ENCODE data around the gene RPIA. TPM values are rescaled to one million over a fixed set of nuclear protein-coding genes. Genes with fewer than 3 reads are reported as not detected.
A peak's percentile ranks its signal among the peaks of the same experiment; 100 is the strongest.

RPIA gene
- total RNA-seq, 5 donors from 2014 or later (not counting 1 experiment from before 2014, with no cell fraction given): 23.6 to 30.3 (median 24.0) TPM

GRCh38 chr2:88720399-88720798, 28.9 kb downstream of the RPIA start:
- CTCF ChIA-PET: no interaction called here
- peaks cover 34% of the 10 kb centered on the region for H3K36me3 Mint-ChIP-seq
- POLR2A ChIA-PET: no interaction called here
- ATAC-seq (replicated peaks in 1 of 4) (no peak), DNase-seq (no peak)
- peaks cover 0 to 7% (median 3%) of the 10 kb centered on the region in 3 donors for H3K9me3 Mint-ChIP-seq
- H3K27me3 Mint-ChIP-seq: no peaks in the 10 kb centered on the region
- Histone ChIP-seq H3K4me3 (ENCODE audit: control insufficient read depth in 1 of 2, extremely low read depth in 1 of 2, low read length in 1 of 2) (no peak overlapping the region), H3K9me3 (peaks cover 3% of the 10 kb centered on the region), H3K4me1 (ENCODE audit: control insufficient read depth in 1 of 2, extremely low read depth in 1 of 2, insufficient read depth in 2 of 2, low read length in 2 of 2) (no peaks in the 10 kb centered on the region), H3K27ac (ENCODE audit: low read length) (no peak overlapping the region), H3K27me3 (replicated peaks in 1 of 2; ENCODE audit: control insufficient read depth in 2 of 2, extremely low read depth in 1 of 2, insufficient read depth in 2 of 2, low read length in 1 of 2) (no peaks in the 10 kb centered on the region), H3K36me3 (ENCODE audit: control insufficient read depth in 2 of 2, extremely low read depth in 1 of 2, insufficient read depth in 1 of 2, low read length in 1 of 2) (no peaks in the 10 kb centered on the region)
- no peak overlapping the region for H3K27ac Mint-ChIP-seq
- peaks cover 10 to 18% (median 12%) of the 10 kb centered on the region in 3 donors for H3K4me1 Mint-ChIP-seq
- no peak overlapping the region for H3K4me3 Mint-ChIP-seq

- ChIA-PET CTCF (interaction anchor here in 1 of 2 donors (0.7 kb wide), 1 partner anchor 15 kb away, joined by 5 read pairs; no protein-coding TSS in a partner anchor), POLR2A (no interaction called here)
- DNase-seq (no peak), ATAC-seq (replicated peaks in 1 of 4) (no peak)
- Histone ChIP-seq H3K27ac (ENCODE audit: low read length) (no peak overlapping the region), H3K4me1 (ENCODE audit: control insufficient read depth in 1 of 2, extremely low read depth in 1 of 2, insufficient read depth in 2 of 2, low read length in 2 of 2) (no peaks in the 10 kb centered on the region), H3K4me3 (ENCODE audit: control insufficient read depth in 1 of 2, extremely low read depth in 1 of 2, low read length in 1 of 2) (no peak overlapping the region), H3K9me3 (peaks cover 3% of the 10 kb centered on the region), H3K36me3 (ENCODE audit: control insufficient read depth in 2 of 2, extremely low read depth in 1 of 2, insufficient read depth in 1 of 2, low read length in 1 of 2) (no peaks in the 10 kb centered on the region), H3K27me3 (replicated peaks in 1 of 2; ENCODE audit: control insufficient read depth in 2 of 2, extremely low read depth in 1 of 2, insufficient read depth in 2 of 2, low read length in 1 of 2) (no peaks in the 10 kb centered on the region)
- no peak overlapping the region for H3K27ac Mint-ChIP-seq
- peaks cover 0 to 7% (median 3%) of the 10 kb centered on the region in 3 donors for H3K9me3 Mint-ChIP-seq
- H3K4me1 Mint-ChIP-seq: peaks cover 17 to 19% (median 18%) of the 10 kb centered on the region in 3 donors
- H3K27me3 Mint-ChIP-seq: no peaks in the 10 kb centered on the region
- WGBS (ENCODE audit: insufficient coverage): no CpG with 5 or more reads among the region's 2 CpGs
- H3K4me3 Mint-ChIP-seq: no peak overlapping the region
- H3K36me3 Mint-ChIP-seq: peaks cover 26% of the 10 kb centered on the region
Measured at GRCh38 chr2:88721268-88721667, 29.8 kb downstream of the RPIA start.

GRCh38 chr2:88724643-88725332, 33.3 kb downstream of the RPIA start:
- WGBS (ENCODE audit: insufficient coverage): 87% methylated on average over 3 of the region's 4 CpGs
- H3K27me3 Mint-ChIP-seq: no peaks in the 10 kb centered on the region
- H3K27ac Mint-ChIP-seq: no peak overlapping the region
- ATAC-seq (replicated peaks in 1 of 4): no peak
- peaks cover 24 to 40% (median 30%) of the 10 kb centered on the region in 3 donors for H3K4me1 Mint-ChIP-seq
- Histone ChIP-seq H3K4me1 (ENCODE audit: control insufficient read depth in 1 of 2, extremely low read depth in 1 of 2, insufficient read depth in 2 of 2, low read length in 2 of 2) (peaks cover 0 to 3% of the 10 kb centered on the region in 2 experiments), H3K27ac (ENCODE audit: low read length) (no peak overlapping the region), H3K36me3 (ENCODE audit: control insufficient read depth in 2 of 2, extremely low read depth in 1 of 2, insufficient read depth in 1 of 2, low read length in 1 of 2) (peaks cover 0 to 8% of the 10 kb centered on the region in 2 donors), H3K27me3 (replicated peaks in 1 of 2; ENCODE audit: control insufficient read depth in 2 of 2, extremely low read depth in 1 of 2, insufficient read depth in 2 of 2, low read length in 1 of 2) (no peaks in the 10 kb centered on the region), H3K9me3 (no peaks in the 10 kb centered on the region), H3K4me3 (ENCODE audit: control insufficient read depth in 1 of 2, extremely low read depth in 1 of 2, low read length in 1 of 2) (no peak overlapping the region)
- H3K4me3 Mint-ChIP-seq: no peak overlapping the region
- POLR2A ChIA-PET: no interaction called here
- H3K9me3 Mint-ChIP-seq: no peaks in the 10 kb centered on the region
- H3K36me3 Mint-ChIP-seq: peaks cover 21% of the 10 kb centered on the region
- CTCF ChIA-PET: no interaction called here
- DNase-seq: no peak

- ChIA-PET CTCF (interaction anchor here in 1 of 2 donors (1.4 kb wide), 1 partner anchor 9 kb away, joined by 3 read pairs; no protein-coding TSS in a partner anchor), POLR2A (interaction anchor here in 1 of 2 donors (1.1 kb wide), 1 partner anchor 19 kb away, joined by 3 read pairs; no protein-coding TSS in a partner anchor)
- Mint-ChIP-seq H3K4me1 (peaks cover 13 to 28% (median 26%) of the 10 kb centered on the region in 3 donors), H3K27ac (no peak overlapping the region), H3K9me3 (no peaks in the 10 kb centered on the region), H3K27me3 (no peaks in the 10 kb centered on the region), H3K4me3 (no peak overlapping the region), H3K36me3 (peaks cover 11% of the 10 kb centered on the region)
- Histone ChIP-seq H3K36me3 (ENCODE audit: control insufficient read depth in 2 of 2, extremely low read depth in 1 of 2, insufficient read depth in 1 of 2, low read length in 1 of 2) (peaks cover 0 to 8% of the 10 kb centered on the region in 2 donors), H3K4me3 (ENCODE audit: control insufficient read depth in 1 of 2, extremely low read depth in 1 of 2, low read length in 1 of 2) (no peak overlapping the region), H3K27ac (ENCODE audit: low read length) (no peak overlapping the region), H3K27me3 (replicated peaks in 1 of 2; ENCODE audit: control insufficient read depth in 2 of 2, extremely low read depth in 1 of 2, insufficient read depth in 2 of 2, low read length in 1 of 2) (no peaks in the 10 kb centered on the region), H3K4me1 (ENCODE audit: control insufficient read depth in 1 of 2, extremely low read depth in 1 of 2, insufficient read depth in 2 of 2, low read length in 2 of 2) (peaks cover 0 to 3% of the 10 kb centered on the region in 2 experiments), H3K9me3 (no peaks in the 10 kb centered on the region)
- DNase-seq (no peak), ATAC-seq (replicated peaks in 1 of 4) (no peak)
- WGBS (ENCODE audit: insufficient coverage): 87% methylated on average over 5 of the region's 8 CpGs
Measured at GRCh38 chr2:88729061-88729745, 37.7 kb downstream of the RPIA start.

GRCh38 chr2:88733155-88733902, 41.9 kb downstream of the RPIA start:
- H3K27me3 ChIP-seq (replicated peaks in 1 of 2; ENCODE audit: control insufficient read depth in 2 of 2, extremely low read depth in 1 of 2, insufficient read depth in 2 of 2, low read length in 1 of 2): no peaks in the 10 kb centered on the region
- no peak for ATAC-seq (replicated peaks in 1 of 4)
- no peak overlapping the region for H3K4me3 ChIP-seq (ENCODE audit: control insufficient read depth in 1 of 2, extremely low read depth in 1 of 2, low read length in 1 of 2)
- peaks cover 0 to 3% of the 10 kb centered on the region in 2 experiments for H3K4me1 ChIP-seq (ENCODE audit: control insufficient read depth in 1 of 2, extremely low read depth in 1 of 2, insufficient read depth in 2 of 2, low read length in 2 of 2)
- ChIA-PET CTCF (no interaction called here), POLR2A (no interaction called here)
- Mint-ChIP-seq H3K27me3 (no peaks in the 10 kb centered on the region), H3K9me3 (no peaks in the 10 kb centered on the region), H3K36me3 (peaks cover 36% of the 10 kb centered on the region), H3K27ac (peak overlapping the region; percentile 2 to 56), H3K4me3 (no peak overlapping the region), H3K4me1 (peaks cover 4 to 17% (median 10%) of the 10 kb centered on the region in 3 donors)
- DNase-seq: no peak
- H3K27ac ChIP-seq (ENCODE audit: low read length): no peak overlapping the region
- WGBS (ENCODE audit: insufficient coverage): 100% methylated on average over 3 of the region's 4 CpGs
- H3K36me3 ChIP-seq (ENCODE audit: control insufficient read depth in 2 of 2, extremely low read depth in 1 of 2, insufficient read depth in 1 of 2, low read length in 1 of 2): peaks cover 19 to 27% of the 10 kb centered on the region in 2 donors
- H3K9me3 ChIP-seq: no peaks in the 10 kb centered on the region

GRCh38 chr2:88735133-88735532, 43.7 kb downstream of the RPIA start:
- no peak overlapping the region for H3K4me3 Mint-ChIP-seq
- no peaks in the 10 kb centered on the region for H3K9me3 ChIP-seq
- peaks cover 12 to 30% of the 10 kb centered on the region in 2 donors for H3K36me3 ChIP-seq (ENCODE audit: control insufficient read depth in 2 of 2, extremely low read depth in 1 of 2, insufficient read depth in 1 of 2, low read length in 1 of 2)
- no peaks in the 10 kb centered on the region for H3K9me3 Mint-ChIP-seq
- no peak for ATAC-seq (replicated peaks in 1 of 4)
- H3K36me3 Mint-ChIP-seq: peaks cover 36% of the 10 kb centered on the region
- DNase-seq: no peak
- H3K27me3 Mint-ChIP-seq: no peaks in the 10 kb centered on the region
- peaks cover 1 to 5% (median 2%) of the 10 kb centered on the region in 3 donors for H3K4me1 Mint-ChIP-seq
- POLR2A ChIA-PET: no interaction called here
- 96% methylated on average over 4 of the region's 4 CpGs for WGBS (ENCODE audit: insufficient coverage)
- H3K27me3 ChIP-seq (replicated peaks in 1 of 2; ENCODE audit: control insufficient read depth in 2 of 2, extremely low read depth in 1 of 2, insufficient read depth in 2 of 2, low read length in 1 of 2): no peaks in the 10 kb centered on the region
- H3K27ac ChIP-seq (ENCODE audit: low read length): no peak overlapping the region
- CTCF ChIA-PET: interaction anchor here in 1 of 2 donors (1.2 kb wide), 1 partner anchor 9 kb away, joined by 3 read pairs; no protein-coding TSS in a partner anchor
- peak overlapping the region in 1 of 2 donors; percentile 61 for H3K27ac Mint-ChIP-seq
- H3K4me1 ChIP-seq (ENCODE audit: control insufficient read depth in 1 of 2, extremely low read depth in 1 of 2, insufficient read depth in 2 of 2, low read length in 2 of 2): no peaks in the 10 kb centered on the region
- no peak overlapping the region for H3K4me3 ChIP-seq (ENCODE audit: control insufficient read depth in 1 of 2, extremely low read depth in 1 of 2, low read length in 1 of 2)
